Nephron progenitor cell (in vitro differentiated cells): ENCODE data around the gene ILF3.

Experiments used
- DNase-seq: peaks from one replicate; pipeline ENCODE4 v3.0.0; 2021
- H3K27ac Mint-ChIP-seq: 2 replicates; pipeline ENCODE4 v1.8.0; 2021; ENCODE audit warnings: mild to moderate bottlenecking, moderate library complexity, mixed read lengths
- H3K27me3 Mint-ChIP-seq: 2 replicates; pipeline ENCODE4 v1.8.0; 2021; ENCODE audit warnings: mild to moderate bottlenecking, low read depth, mixed read lengths; ENCODE audit not compliant: poor library complexity
- H3K36me3 Mint-ChIP-seq: 2 replicates; pipeline ENCODE4 v1.8.0; 2021; ENCODE audit warnings: low read depth, mixed read lengths
- H3K4me1 Mint-ChIP-seq: 2 replicates; pipeline ENCODE4 v1.8.0; 2021; ENCODE audit warnings: mixed read lengths
- H3K4me3 Mint-ChIP-seq: 2 replicates; pipeline ENCODE4 v1.8.0; 2021; ENCODE audit warnings: mild to moderate bottlenecking, moderate library complexity, mixed read lengths
- H3K9me3 Mint-ChIP-seq: 2 replicates; pipeline ENCODE4 v1.8.0; 2021; ENCODE audit warnings: mild to moderate bottlenecking, moderate library complexity, mixed read lengths
- CTCF ChIP-seq: fragments of 200-600 bp; sonication (generic); IDR thresholded peaks from 2 replicates; pipeline ENCODE4 v1.5.0; 2021; ENCODE audit warnings: antibody characterized with exemption

ILF3 gene

GRCh38 chr19:10699650-10700335 lies 45.6 kb downstream of the ILF3 start:
- no peak overlapping the region for H3K4me3 Mint-ChIP-seq
- DNase-seq = peak; percentile 64
- H3K27me3 Mint-ChIP-seq = peaks cover 30% of the 10 kb centered on the region
- no peaks in the 10 kb centered on the region for H3K9me3 Mint-ChIP-seq
- peak; percentile 56 for TF ChIP-seq CTCF
- H3K4me1 Mint-ChIP-seq = peaks cover 21% of the 10 kb centered on the region
- no peak overlapping the region for H3K27ac Mint-ChIP-seq
- H3K36me3 Mint-ChIP-seq = no peaks in the 10 kb centered on the region

GRCh38 chr19:10701955-10702525 lies 47.9 kb downstream of the ILF3 start:
- TF ChIP-seq CTCF = no peak
- H3K4me1 Mint-ChIP-seq = peaks cover 18% of the 10 kb centered on the region
- peak overlapping the region; percentile 93 for H3K27ac Mint-ChIP-seq
- H3K4me3 Mint-ChIP-seq = peak overlapping the region; percentile 94
- peaks cover 22% of the 10 kb centered on the region for H3K27me3 Mint-ChIP-seq
- no peaks in the 10 kb centered on the region for H3K36me3 Mint-ChIP-seq
- no peaks in the 10 kb centered on the region for H3K9me3 Mint-ChIP-seq
- peak; percentile 61 for DNase-seq

GRCh38 chr19:10706990-10707389 lies 52.8 kb downstream of the ILF3 start:
- no peaks in the 10 kb centered on the region for H3K9me3 Mint-ChIP-seq
- peaks cover 21% of the 10 kb centered on the region for H3K4me1 Mint-ChIP-seq
- H3K36me3 Mint-ChIP-seq = peaks cover 5% of the 10 kb centered on the region
- DNase-seq = no peak
- H3K27ac Mint-ChIP-seq = no peak overlapping the region
- no peaks in the 10 kb centered on the region for H3K27me3 Mint-ChIP-seq
- H3K4me3 Mint-ChIP-seq = no peak overlapping the region
- no peak for TF ChIP-seq CTCF

- Mint-ChIP-seq H3K27me3 (no peaks in the 10 kb centered on the region), H3K9me3 (no peaks in the 10 kb centered on the region), H3K4me3 (no peak overlapping the region), H3K4me1 (peaks cover 21% of the 10 kb centered on the region), H3K36me3 (peaks cover 7% of the 10 kb centered on the region), H3K27ac (peak overlapping the region; percentile 25)
- DNase-seq = no peak
- TF ChIP-seq CTCF = no peak
These were observed 53.3 kb downstream of the ILF3 start for GRCh38 chr19:10707440-10707839.

GRCh38 chr19:10708291-10708690 lies 54.1 kb downstream of the ILF3 start:
- H3K4me1 Mint-ChIP-seq = peaks cover 20% of the 10 kb centered on the region
- TF ChIP-seq CTCF = no peak
- no peak for DNase-seq
- H3K4me3 Mint-ChIP-seq = no peak overlapping the region
- peak overlapping the region; percentile 25 for H3K27ac Mint-ChIP-seq
- peaks cover 7% of the 10 kb centered on the region for H3K36me3 Mint-ChIP-seq
- H3K9me3 Mint-ChIP-seq = no peaks in the 10 kb centered on the region
- H3K27me3 Mint-ChIP-seq = no peaks in the 10 kb centered on the region

- Mint-ChIP-seq H3K36me3 (peaks cover 7% of the 10 kb centered on the region), H3K27ac (peak overlapping the region; percentile 81), H3K27me3 (no peaks in the 10 kb centered on the region), H3K4me1 (peaks cover 28% of the 10 kb centered on the region), H3K4me3 (no peak overlapping the region), H3K9me3 (no peaks in the 10 kb centered on the region)
- no peak for TF ChIP-seq CTCF
- no peak for DNase-seq
These were observed 57.9 kb downstream of the ILF3 start for GRCh38 chr19:10712045-10712444.
